ENCODE data around the gene IL17RC.

Gene IL17RC

GRCh38 chr3:9901967-9902366 is 14.9 kb upstream of the IL17RC start:
- peak; percentile 71 to 76 for DNase-seq (ENCODE audit: low read depth in 1 of 2, low spot score in 1 of 2)
- Histone ChIP-seq H3K4me3 (replicated peaks; ENCODE audit: insufficient read depth, low read length) (no peak overlapping the region), H3K27me3 (ENCODE audit: insufficient read depth, poor library complexity, severe bottlenecking) (no peaks in the 10 kb centered on the region), H3K27ac (replicated peaks) (peak overlapping the region; percentile 47)
- TF ChIP-seq CTCF (IDR thresholded peaks at IDR 0.05; ENCODE audit: insufficient read depth, low read length) (no peak), GABPA (IDR thresholded peaks at IDR 0.05; ENCODE audit: low read depth) (no peak), POLR2AphosphoS5 (IDR thresholded peaks at IDR 0.05; ENCODE audit: low read depth) (peak; percentile 71), REST (IDR thresholded peaks at IDR 0.05; ENCODE audit: insufficient replicate concordance, low read depth) (no peak), SPI1 (IDR thresholded peaks at IDR 0.05; ENCODE audit: borderline replicate concordance, low read depth) (no peak)

- H3K27me3 ChIP-seq (ENCODE audit: insufficient read depth, poor library complexity, severe bottlenecking): no peaks in the 10 kb centered on the region
- no peak within 1 kb of the TSS for H3K4me3 ChIP-seq (replicated peaks; ENCODE audit: insufficient read depth, low read length)
- DNase-seq (ENCODE audit: low read depth in 1 of 2, low spot score in 1 of 2): no peak
- TF ChIP-seq CTCF (IDR thresholded peaks at IDR 0.05; ENCODE audit: insufficient read depth, low read length) (no peak), SPI1 (IDR thresholded peaks at IDR 0.05; ENCODE audit: borderline replicate concordance, low read depth) (no peak), POLR2AphosphoS5 (IDR thresholded peaks at IDR 0.05; ENCODE audit: low read depth) (no peak), GABPA (IDR thresholded peaks at IDR 0.05; ENCODE audit: low read depth) (no peak), REST (IDR thresholded peaks at IDR 0.05; ENCODE audit: insufficient replicate concordance, low read depth) (no peak)
- peak within 1 kb of the TSS; percentile 47 for H3K27ac ChIP-seq (replicated peaks)
These were observed 14.3 kb upstream of the IL17RC start, which contains the start of gene IL17RE for GRCh38 chr3:9902372-9903237. Gene IL17RE (plus strand): TSS chr3:9902848. CDS start chr3:9902933, 85 bp downstream.

- Histone ChIP-seq H3K27me3 (ENCODE audit: insufficient read depth, poor library complexity, severe bottlenecking) (no peaks in the 10 kb centered on the region), H3K4me3 (replicated peaks; ENCODE audit: insufficient read depth, low read length) (no peak overlapping the region), H3K27ac (replicated peaks) (0 out of 2 replicates have a peak overlapping the region, but pooled peaks have one; percentile 7)
- DNase-seq (ENCODE audit: low read depth in 1 of 2, low spot score in 1 of 2): no peak
- TF ChIP-seq REST (IDR thresholded peaks at IDR 0.05; ENCODE audit: insufficient replicate concordance, low read depth) (no peak), GABPA (IDR thresholded peaks at IDR 0.05; ENCODE audit: low read depth) (no peak)
These were observed 13.7 kb upstream of the IL17RC start for GRCh38 chr3:9903238-9903624.

All from HL-60 (cell line).